ENCODE results near the gene TNFAIP8L2. TPM values are rescaled to one million over a fixed set of nuclear protein-coding genes. Genes with fewer than 3 reads are reported as not detected.

The TNFAIP8L2 gene
- total RNA-seq, 1 experiment from 2014 or later = not detected

GRCh38 chr1:151166505-151166956 lies 10.1 kb downstream of the TNFAIP8L2 start:
- Histone ChIP-seq H3T11ph (ENCODE audit: low read length) (no peak overlapping the region), H2BK5ac (ENCODE audit: insufficient read length, low read length) (no peak overlapping the region), H4K91ac (ENCODE audit: insufficient read length, low read depth, low read length) (no peak overlapping the region), H2BK12ac (ENCODE audit: insufficient read length, low read depth, low read length) (no peak overlapping the region), H3K79me2 (ENCODE audit: insufficient read depth, low read length) (no peaks in the 10 kb centered on the region), H2BK120ac (ENCODE audit: low read depth, low read length, poor library complexity, severe bottlenecking) (no peak overlapping the region), H3K4ac (ENCODE audit: low read depth, low read length) (no peak overlapping the region), H3K56ac (ENCODE audit: insufficient read length, low read depth, low read length) (no peak overlapping the region), H3K9me3 (ENCODE audit: control insufficient read depth, low read depth, low read length) (no peaks in the 10 kb centered on the region), H3K27me3 (ENCODE audit: insufficient read depth, low read length) (no peaks in the 10 kb centered on the region), H3K14ac (ENCODE audit: insufficient read depth, low read length) (no peak overlapping the region), H4K5ac (ENCODE audit: insufficient read length, low read depth, low read length) (no peak overlapping the region), H3K23me2 (ENCODE audit: insufficient read length, low read depth, low read length, poor library complexity, severe bottlenecking) (peaks cover 13% of the 10 kb centered on the region), H4K8ac (replicated peaks; ENCODE audit: insufficient read length, low read depth, low read length) (no peak overlapping the region), H3K4me2 (ENCODE audit: insufficient read depth, insufficient read length, low read length) (peak overlapping the region; percentile 70), H3K27ac (ENCODE audit: insufficient read length, low read depth, low read length) (no peak overlapping the region), H2AK5ac (ENCODE audit: insufficient read length, low read length) (no peak overlapping the region), H3K79me1 (ENCODE audit: insufficient read depth, low read depth, low read length, poor library complexity, severe bottlenecking) (no peaks in the 10 kb centered on the region), H2BK15ac (ENCODE audit: low read depth, low read length) (no peak overlapping the region), H3K4me1 (ENCODE audit: insufficient read depth, low read length) (0 out of 2 replicates have a peak, but pooled peaks cover 4% of the 10 kb centered on the region), H3K18ac (ENCODE audit: insufficient read length, low read depth, low read length) (no peak overlapping the region), H4K20me1 (ENCODE audit: control insufficient read depth, insufficient read depth, insufficient read length) (no peaks in the 10 kb centered on the region), H3K23ac (ENCODE audit: insufficient read length, low read depth, low read length) (no peak overlapping the region), H3K9ac (ENCODE audit: extremely low read depth, insufficient read length, low read length) (peak overlapping the region; percentile 83), H2BK20ac (ENCODE audit: low read depth, low read length, poor library complexity, severe bottlenecking) (no peak overlapping the region), H2AFZ (ENCODE audit: low read length) (no peak overlapping the region)
- Mint-ChIP-seq H3K9me3 (no peaks in the 10 kb centered on the region; a peak in 1 of 5 replicates), H3K4me1 (peaks cover 22 to 27% of the 10 kb centered on the region in 2 experiments), H3K4me3 (peak overlapping the region; percentile 96 to 98), H3K27me3 (ENCODE audit: low read depth) (peaks cover 3% of the 10 kb centered on the region; the same call in 1 of the 2 replicates), H3K27ac (peak overlapping the region; percentile 96 to 99 (median 98); a peak in 5 of 7 replicates), H3K36me3 (ENCODE audit: insufficient read depth in 1 of 3, low read depth in 3 of 3) (peaks cover 17 to 39% (median 37%) of the 10 kb centered on the region in 3 experiments; a peak in 6 of 7 replicates)
- WGBS (ENCODE audit: extremely low coverage, insufficient read length, low lambda C conversion rate) = no CpG with 5 or more reads among the region's 15 CpGs
- DNase-seq = no peak
- no peak for TF ChIP-seq CTCF (conservative IDR thresholded peaks at IDR 0.05)
